GM15510 (cell line): ENCODE measurements around the gene TECPR1.

ENCODE experiments used
- POLR2A ChIP-seq: IDR thresholded peaks from 3 replicates; pipeline ENCODE4 v1.6.1; 2011; ENCODE audit warnings: borderline replicate concordance; ENCODE audit not compliant: insufficient read length; ENCODE audit errors: extremely low read depth

Gene TECPR1

GRCh38 chr7:98244871-98245270 is 7.2 kb downstream of the TECPR1 start:
- TF ChIP-seq POLR2A = no peak

GRCh38 chr7:98242934-98243333 is 9.1 kb downstream of the TECPR1 start:
- TF ChIP-seq POLR2A = no peak

GRCh38 chr7:98242342-98242741 is 9.7 kb downstream of the TECPR1 start:
- no peak for TF ChIP-seq POLR2A

GRCh38 chr7:98241674-98242241 is 10.3 kb downstream of the TECPR1 start:
- TF ChIP-seq POLR2A = no peak

GRCh38 chr7:98240961-98241673 is 10.9 kb downstream of the TECPR1 start:
- no peak for TF ChIP-seq POLR2A

- no peak for TF ChIP-seq POLR2A
Observed at GRCh38 chr7:98238976-98239375, 13.1 kb downstream of the TECPR1 start.

GRCh38 chr7:98238076-98238475 is 14.0 kb downstream of the TECPR1 start:
- no peak for TF ChIP-seq POLR2A

- no peak for TF ChIP-seq POLR2A
Observed at GRCh38 chr7:98236355-98237185, 15.5 kb downstream of the TECPR1 start.

GRCh38 chr7:98235901-98236300 is 16.1 kb downstream of the TECPR1 start:
- TF ChIP-seq POLR2A = no peak

- no peak for TF ChIP-seq POLR2A
Observed at GRCh38 chr7:98234429-98235147, 17.4 kb downstream of the TECPR1 start.

- TF ChIP-seq POLR2A = no peak
Observed at GRCh38 chr7:98233219-98234070, 18.6 kb downstream of the TECPR1 start.

GRCh38 chr7:98232799-98233198 is 19.2 kb downstream of the TECPR1 start:
- TF ChIP-seq POLR2A = no peak

GRCh38 chr7:98232263-98232585 is 19.8 kb downstream of the TECPR1 start:
- TF ChIP-seq POLR2A = no peak

- TF ChIP-seq POLR2A = no peak
Observed at GRCh38 chr7:98231493-98232262, 20.4 kb downstream of the TECPR1 start.

GRCh38 chr7:98230746-98231471 is 21.1 kb downstream of the TECPR1 start:
- TF ChIP-seq POLR2A = no peak
